Mammary epithelial cell (primary cell): Measurements from ENCODE around the gene RBL1.

ENCODE experiments used
- EZH2 ChIP-seq: IDR thresholded peaks from 2 replicates; pipeline ENCODE4 v1.6.1; 2012; ENCODE audit warnings: low read length, inconsistent platforms, borderline replicate concordance
- TF ChIP-seq, protein P1 (sequence below), 2 donors: IDR thresholded peaks in 1 of 2; conservative IDR thresholded peaks in 1 of 2; 2 replicates each; pipeline ENCODE4 v1.5.1; 2011 to 2012; ENCODE audit warnings: inconsistent platforms in 2 of 2, low read length in 2 of 2, mild to moderate bottlenecking in 2 of 2, control low read depth in 1 of 2, low read depth in 1 of 2; ENCODE audit not compliant: insufficient read depth in 1 of 2; ENCODE audit errors: extremely low read depth in 1 of 2

DNA sequence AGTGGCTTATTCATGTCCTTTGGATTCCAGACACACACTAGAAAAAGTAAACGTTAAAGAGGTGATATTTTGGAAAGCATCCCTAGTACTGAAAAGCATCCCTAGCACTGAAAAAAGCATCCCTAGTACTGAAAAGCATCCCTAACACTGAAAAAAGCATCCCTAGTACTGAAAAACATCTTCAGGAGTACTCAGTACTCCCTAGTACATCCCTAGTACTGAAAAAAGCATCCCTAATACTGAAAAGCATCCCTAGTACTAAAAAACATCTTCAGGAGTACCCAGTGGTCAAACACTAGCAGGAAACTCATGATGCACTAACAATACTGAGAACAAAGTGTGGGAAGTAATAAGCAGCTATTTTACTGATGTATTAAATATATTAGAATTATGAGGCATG, 98.7 kb downstream of the RBL1 start:
- TF ChIP-seq, protein P1, sequence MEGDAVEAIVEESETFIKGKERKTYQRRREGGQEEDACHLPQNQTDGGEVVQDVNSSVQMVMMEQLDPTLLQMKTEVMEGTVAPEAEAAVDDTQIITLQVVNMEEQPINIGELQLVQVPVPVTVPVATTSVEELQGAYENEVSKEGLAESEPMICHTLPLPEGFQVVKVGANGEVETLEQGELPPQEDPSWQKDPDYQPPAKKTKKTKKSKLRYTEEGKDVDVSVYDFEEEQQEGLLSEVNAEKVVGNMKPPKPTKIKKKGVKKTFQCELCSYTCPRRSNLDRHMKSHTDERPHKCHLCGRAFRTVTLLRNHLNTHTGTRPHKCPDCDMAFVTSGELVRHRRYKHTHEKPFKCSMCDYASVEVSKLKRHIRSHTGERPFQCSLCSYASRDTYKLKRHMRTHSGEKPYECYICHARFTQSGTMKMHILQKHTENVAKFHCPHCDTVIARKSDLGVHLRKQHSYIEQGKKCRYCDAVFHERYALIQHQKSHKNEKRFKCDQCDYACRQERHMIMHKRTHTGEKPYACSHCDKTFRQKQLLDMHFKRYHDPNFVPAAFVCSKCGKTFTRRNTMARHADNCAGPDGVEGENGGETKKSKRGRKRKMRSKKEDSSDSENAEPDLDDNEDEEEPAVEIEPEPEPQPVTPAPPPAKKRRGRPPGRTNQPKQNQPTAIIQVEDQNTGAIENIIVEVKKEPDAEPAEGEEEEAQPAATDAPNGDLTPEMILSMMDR (conservative IDR thresholded peaks at IDR 0.05 in 1 of 2, IDR thresholded peaks at IDR 0.05 in 1 of 2; ENCODE audit: extremely low read depth in 1 of 2, insufficient read depth in 1 of 2, low read depth in 1 of 2, low read length in 2 of 2) = no peak
- TF ChIP-seq EZH2 = no peak
